Measurements from ENCODE around the gene CD28.
"Not testable (repeated sequence)": the region's sequence is repeated elsewhere in the genome, so short reads cannot be mapped to it uniquely, and the experiment has no call there.

CD28 gene

DNA sequence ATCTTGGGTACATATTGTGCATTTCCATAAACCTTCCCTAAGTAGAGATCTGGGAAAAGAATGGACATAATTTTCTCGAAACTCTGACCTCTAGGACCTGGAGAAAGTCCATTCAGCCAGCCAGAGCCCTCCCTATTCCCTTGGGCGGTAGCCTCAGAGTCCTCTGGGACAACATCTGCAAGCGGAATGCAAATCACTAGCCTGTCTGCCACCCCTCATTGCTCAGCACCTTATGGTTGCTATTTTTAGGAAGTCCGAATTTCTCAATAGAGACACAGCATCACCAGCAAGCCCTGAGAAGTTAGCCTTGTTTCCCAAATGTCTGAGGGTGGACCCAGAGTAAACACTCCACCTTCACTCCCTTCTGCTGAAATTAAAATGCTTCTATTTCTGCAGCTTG lies 17.6 kb upstream of the CD28 start:
- no peak for FAIRE-seq

DNA sequence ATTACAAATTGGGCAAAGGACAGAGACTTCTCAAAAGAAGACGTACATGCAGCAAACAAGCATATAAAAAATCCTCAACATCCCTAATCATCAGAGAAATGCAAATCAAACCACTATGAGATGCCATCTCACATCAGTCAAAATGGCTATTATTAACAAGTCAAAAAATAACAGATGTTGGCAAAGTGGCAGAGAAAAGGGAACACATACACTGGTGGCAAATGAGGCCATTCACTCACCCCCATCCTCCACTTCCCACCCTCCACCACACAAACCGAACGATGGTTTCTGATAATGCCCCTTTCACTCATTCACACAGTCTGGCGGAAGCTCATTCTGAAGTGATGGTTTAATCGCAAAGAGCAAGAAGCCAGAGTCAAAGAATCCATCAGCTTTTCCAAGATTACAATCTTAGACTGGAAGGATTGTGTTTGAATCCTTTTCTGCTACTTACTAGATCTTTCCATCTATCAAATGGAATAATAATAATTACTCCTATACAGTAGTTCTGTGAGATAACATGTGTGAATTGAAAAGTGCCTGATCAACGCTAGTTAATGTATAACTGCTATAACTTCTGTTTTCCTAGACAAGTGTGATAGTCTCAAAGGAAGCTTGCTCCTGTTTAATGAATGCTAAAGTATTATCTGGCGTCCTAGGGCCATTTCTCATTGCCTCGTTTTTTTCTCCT lies 16.9 kb upstream of the CD28 start:
- no peak for FAIRE-seq

DNA sequence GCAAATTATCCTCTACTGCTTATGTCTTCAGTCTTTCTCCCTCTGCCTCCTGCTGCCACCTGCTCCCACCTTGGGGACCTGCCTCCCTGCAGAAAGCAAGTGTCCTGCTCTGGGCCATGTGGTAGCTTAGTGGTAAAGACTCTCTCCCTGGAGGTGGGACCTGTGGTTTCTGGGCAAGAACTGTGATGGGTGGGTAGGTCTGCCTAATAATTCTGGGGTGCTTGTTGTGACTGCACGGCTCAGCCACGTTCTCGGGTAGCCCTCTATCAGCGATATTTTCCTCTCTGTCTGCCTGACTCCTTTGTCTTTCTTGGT lies 16.4 kb upstream of the CD28 start:
- no peak for FAIRE-seq

DNA sequence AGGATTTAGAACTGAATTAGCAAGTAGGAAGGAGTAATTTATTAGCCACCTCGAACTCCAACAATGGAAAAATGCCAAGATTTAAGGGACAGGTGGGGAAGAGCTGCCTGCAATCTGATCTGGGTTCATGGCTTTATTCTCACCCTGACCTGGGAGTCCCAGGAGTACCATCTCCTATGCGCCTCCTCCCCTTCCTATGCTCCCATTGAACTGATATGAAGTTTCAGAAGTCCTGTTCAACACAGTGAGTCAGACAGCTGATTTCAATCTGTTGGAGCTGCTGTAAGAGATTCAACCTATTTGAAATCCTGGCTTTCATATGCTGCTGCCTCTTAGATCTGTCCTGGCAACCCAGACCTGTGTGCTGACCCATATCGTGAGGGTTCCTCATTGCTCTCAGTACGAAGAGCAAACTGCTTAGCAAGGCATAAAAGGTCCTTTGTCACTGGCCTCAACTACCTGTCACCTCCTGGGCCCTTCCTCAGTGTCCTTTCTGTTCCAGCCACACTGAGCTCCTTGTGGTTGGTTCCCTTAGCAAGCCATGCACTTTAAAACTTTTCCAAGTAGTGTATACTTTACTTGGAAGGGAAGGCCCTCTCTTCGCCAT lies 15.9 kb upstream of the CD28 start:
- no peak for FAIRE-seq

DNA sequence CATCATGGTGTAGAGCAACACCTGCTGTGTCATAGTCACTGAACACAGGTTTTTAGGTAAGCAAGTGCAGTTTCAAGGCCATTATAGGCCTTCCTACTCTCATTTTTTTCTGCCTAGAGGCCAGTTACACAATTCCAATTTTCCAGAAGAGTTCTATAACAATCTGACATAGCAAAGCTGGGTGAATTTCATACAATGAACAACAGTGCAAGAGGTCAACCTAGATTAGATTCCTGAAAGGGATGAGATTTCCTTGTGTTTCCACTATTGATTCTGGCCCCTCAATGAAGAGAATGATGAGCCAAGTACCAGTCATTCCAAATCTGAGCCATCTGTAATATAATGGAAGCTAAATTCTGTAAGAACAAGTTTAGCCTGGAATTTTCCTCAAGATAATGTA lies 15.3 kb upstream of the CD28 start:
- FAIRE-seq, result no peak

DNA sequence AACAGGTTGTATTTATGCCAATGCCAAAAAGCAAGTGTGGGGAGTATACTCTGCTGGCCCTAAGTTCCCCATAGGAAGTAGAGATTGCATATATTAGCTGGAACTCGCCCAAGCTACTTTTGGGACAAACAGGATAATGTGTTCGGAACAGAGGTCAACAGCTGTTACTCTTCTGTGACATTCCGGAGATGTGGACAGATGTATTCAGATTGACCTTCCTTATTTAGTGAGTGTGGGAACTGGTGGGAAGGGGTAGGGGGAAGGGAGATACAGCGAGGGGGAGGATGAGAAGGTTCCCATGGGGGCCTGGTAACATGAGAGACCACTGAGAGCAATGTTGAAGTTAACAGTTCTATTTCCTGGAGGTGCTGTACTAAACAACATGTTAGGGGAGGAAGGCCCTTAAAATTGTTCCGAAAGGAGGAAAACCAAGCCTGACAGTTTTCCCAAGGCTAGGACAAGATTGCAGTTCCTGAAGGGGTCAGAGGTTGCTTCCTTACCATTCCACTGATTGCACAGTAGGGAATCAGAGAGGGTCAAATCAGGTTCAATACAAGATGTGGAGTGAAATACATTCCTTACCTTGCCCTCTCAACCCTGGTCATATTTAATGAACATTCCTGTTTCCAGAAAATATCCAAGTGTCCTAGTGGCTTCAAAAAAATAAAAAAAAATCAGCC lies 14.3 kb upstream of the CD28 start:
- no peak for FAIRE-seq

DNA sequence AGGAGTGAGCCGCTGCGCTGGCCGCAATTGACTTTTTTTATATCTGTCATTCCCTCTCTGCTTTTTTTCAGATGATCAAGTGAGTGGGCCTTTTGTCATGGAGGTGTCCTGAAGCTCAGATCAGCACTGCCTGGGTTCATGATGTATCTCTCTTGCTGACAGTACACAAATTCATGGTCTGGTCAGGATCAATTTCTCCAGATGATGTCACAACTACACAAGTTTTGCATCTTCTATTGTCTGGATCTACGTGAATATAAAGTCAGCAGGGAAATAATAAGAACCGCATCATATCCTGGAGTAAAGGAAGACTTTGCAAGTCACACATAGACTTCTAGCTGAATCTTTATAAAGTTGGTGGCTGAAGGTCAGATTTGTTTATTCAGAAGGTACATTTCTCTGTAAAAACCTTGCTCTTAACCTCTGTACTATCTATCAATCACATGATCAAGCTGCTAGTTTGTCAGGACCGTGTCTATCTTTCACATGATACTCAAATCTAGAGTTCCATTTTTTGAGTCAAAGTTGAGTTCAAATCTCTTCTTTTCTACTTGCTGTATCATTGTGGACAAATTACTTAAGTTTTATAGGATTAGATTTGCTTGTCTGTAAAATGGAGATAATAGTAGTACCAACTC lies 13.1 kb upstream of the CD28 start:
- FAIRE-seq, result no peak

DNA sequence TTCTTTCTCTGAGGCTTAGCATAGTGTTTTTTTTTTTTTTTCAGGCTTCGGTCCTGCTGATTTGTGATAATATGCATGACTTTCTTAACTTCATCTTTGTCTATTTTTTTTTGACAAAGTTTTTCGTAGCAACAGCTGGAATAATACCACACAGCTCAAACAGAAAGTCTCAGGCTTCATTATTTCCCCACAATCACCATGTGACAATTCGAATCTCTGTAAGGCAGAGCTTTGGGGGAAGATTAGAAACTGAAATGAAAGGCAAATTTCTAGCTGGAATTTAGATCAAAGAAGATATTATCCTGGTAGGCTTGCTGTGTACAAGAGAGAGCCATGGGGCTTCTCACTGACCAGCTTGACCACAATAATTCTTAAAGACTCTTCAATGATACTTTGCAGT lies 12.2 kb upstream of the CD28 start:
- no peak for FAIRE-seq

DNA sequence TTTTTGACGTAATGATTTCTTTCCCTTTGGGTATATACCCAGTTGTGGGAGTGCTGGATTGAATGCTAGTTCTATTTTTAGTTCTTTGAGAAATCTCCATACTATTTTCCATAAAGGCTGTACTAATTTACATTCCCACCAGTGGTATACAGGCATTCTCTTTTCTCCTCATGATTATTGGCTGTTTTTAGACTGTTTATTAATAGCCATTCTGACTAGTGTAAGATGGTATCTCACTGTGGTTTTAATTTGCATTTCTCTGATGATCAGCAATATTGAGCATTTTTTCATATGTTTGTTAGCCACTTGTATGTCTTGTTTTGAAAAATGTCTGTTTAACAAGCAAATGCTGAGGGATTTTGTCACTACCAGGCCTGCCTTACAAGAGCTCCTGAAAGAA lies 9.2 kb upstream of the CD28 start:
- FAIRE-seq, result no peak

DNA sequence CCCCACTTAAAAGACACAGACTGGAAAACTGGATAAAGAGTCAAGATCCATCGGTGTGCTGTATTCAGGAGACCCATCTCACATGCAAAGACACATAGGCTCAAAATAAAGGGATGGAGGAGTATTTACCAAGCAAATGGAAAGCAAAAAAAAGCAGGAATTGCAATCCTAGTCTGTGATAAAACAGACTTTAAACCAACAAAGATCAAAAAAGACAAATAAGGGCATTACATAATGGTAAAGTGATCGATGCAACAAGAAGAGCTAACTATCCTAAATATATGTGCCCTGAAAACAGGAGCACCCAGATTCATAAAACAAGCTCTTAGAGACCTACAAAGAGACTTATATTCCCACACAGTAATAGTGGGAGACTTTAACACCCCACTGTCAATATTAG lies 8.7 kb upstream of the CD28 start:
- not testable (repeated sequence) for FAIRE-seq

DNA sequence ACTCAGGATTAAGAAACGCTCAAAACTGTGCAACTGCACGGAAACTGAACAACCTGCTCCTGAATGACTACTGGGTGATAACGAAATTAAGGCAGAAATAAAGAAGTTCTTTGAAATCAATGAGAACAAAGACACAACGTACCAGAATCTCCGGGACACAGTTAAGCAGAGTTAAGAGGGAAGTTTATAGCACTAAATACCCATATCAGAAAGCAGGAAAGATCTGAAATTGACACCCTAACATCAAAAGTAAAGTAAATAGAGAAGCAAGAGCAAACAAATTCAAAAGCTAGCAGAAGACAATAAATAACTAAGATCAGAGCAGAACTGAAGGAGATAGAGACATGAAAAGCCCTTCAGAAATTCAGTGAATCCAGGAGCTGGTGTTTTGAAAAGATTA lies 8.0 kb upstream of the CD28 start:
- not testable (repeated sequence) for FAIRE-seq

DNA sequence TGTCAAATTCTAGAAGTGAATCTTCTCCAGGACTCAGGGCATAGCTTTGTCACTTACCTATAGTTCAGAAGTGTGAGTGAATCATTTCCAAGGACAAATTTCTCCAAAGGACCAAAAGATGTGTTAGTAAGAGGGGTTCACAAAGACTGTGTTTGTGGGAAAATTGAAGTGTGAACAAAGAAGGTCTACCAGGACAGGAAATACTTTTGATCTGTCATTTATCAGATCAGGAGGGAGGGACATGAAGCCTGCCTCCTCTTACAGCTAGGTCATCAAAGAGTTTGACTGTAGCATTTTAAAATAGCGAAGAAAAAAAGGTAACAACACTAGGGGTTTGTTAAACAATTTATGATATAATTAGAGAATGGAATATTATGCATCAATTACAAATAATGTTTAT lies 2.0 kb upstream of the CD28 start:
- FAIRE-seq, result no peak

DNA sequence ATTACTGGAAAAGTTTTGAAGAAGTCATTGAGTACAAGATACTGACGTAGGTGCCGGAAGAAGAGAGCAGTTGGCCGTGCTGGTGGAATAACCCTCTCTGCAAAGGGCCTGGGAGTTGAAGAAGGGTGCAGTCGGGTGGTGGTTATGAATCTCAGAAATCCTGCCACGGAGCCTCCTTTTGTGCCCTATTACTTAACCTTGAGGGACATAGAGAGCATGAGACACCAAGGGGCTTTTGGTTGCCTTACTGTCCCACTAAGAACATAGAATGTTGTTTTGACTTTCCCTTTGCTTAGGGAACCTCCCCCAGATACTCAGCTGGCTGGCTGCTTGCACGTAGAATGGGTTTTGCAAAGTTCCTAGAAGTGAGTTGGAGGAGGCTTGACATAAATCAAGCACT lies 1.3 kb upstream of the CD28 start:
- FAIRE-seq, result no peak

DNA sequence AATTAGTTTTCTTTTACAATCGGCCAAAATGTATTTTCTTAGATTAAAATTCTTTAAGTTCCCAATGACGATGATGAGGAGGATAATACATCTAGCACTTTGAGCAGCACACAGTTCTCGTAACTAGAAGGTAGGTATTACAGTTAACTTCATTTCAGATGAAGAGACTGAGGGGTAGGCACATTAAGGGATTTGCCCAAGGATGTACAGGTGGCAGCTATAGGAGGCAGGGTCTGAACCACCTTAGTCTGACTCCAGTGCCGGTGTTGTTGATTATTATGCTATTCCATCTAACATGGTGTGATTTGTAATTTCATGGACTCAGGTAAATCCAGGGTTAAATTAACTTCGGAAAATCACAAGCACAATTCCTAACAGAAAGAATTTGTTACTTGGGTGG lies 1.1 kb downstream of the CD28 start:
- FAIRE-seq, result no peak

DNA sequence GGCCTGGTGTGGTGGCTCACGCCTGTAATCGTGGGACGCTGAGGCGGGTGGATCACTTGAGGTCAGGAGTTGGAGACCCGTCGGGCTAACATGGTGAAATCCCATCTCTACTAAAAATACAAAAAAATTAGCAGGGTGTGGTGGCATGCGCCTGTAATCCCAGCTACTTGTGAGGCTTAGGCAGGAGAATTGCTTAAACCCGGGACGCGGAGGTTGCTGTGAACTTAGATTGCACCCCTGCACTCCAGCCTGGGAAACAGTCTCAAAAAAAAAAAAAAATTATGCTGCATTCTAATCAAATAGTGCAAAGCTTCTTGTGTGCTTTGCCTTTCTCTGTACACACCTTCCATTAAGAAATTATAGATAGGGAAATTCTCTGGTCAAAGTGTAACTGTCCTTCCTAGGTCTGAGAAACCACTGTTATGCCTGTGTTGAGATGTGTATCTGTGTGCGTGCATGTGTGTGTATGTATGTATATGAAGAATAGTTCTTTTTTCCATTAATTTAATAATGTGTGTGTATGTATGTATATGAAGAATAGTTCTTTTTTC lies 2.5 kb downstream of the CD28 start:
- FAIRE-seq, result no peak

DNA sequence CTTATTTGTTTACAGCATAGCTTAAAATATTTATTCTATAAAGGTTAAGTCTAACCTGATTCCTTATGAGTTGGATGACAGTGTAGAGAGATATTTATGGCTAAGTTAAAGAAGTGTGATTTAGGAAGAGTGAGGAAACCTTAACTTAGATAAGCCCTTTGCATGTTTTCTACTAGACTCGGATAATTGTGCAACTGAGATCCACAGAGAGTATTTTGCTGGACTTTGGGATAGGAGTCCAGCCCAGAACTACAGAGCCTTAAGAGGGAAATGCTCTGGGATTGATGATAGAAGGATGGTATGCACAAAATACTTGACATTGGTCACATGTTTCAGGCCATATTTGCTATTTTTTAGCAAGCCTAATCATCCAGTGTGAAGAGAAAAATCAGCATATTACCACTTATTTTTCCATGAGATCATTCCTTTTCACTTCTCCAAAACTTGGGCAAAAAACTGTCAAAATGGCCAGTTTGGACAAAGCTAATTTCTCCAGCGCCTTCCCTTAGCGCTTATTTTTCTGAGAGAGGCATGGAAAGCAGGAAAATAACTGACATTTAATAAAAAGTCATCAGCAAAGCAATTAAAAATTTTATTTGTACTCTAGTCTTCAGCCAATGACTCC lies 3.1 kb downstream of the CD28 start:
- no peak for FAIRE-seq

DNA sequence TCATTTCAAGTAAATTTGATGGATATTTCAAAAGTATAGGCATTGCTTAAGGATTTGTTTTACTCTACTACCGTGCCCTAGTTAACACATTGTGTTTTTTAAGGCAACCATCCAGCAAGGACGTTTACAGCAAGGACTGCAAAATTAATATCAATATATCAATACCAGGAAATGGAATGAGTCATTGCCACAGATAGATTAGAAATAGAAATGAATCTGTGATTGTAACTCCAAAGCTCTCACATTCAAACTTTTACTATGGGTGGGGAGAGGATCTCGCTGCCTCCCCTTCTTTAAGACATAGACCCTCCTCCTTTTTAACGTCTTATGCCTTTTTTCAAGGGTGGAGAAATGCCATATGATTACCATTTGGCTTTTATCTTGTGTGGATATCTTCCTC lies 3.8 kb downstream of the CD28 start:
- no peak for FAIRE-seq

DNA sequence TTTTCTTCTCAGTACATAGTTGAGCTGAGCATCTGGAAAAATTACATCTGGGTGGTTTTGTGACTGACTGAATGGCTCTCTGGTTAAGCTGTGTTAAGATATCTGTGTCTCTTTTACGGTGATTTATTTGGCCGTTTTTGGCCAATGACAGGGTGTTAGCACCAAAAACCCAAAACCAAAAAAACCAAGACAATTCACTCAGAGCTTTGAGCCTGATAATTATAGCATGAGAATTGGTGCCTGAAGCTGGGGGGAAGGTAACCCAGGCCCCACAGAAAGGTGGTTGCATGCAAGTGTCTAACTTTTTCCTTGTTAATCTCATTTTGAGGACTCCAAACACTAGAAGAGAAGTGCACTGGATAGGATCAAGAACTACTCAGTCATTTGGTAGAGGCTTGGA lies 4.5 kb downstream of the CD28 start:
- FAIRE-seq, result no peak

DNA sequence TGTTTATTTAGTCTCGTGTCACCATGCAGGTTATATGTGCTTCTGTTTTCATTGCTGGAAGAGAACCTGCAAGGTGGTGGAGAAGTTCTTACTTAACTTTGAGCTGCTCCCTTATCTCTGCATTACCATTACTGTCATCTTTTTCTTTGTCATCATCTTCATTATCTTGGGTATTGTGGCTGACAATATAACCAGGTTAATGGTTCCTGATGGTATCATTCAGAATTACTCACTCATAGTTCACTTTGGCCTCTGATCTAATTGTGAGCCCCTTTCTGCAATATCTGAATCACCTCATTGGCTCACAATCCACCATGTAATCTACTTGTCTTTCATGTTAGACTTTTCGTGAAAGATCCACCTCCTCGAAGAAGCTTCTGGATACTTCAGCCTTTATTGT lies 5.0 kb downstream of the CD28 start:
- FAIRE-seq, result no peak

DNA sequence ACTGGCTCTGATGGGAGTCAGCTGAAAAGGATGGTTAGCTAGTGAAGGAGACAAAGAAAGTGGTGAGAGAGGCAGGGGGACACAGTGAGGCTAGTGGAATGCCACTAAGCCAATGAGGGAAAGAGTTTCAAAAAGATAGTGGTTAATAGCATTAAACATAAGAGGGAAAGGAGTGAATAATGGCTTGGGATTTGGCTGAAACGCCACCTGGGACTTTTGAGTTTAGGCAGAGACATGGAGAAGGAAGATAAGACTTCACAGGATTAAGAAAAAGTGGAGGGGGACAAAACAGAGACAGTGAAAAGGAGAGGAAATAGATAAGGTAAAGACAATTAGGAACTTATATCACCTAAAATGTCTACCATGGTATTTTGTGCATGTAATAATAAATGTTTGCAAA lies 6.9 kb downstream of the CD28 start:
- FAIRE-seq, result no peak

DNA sequence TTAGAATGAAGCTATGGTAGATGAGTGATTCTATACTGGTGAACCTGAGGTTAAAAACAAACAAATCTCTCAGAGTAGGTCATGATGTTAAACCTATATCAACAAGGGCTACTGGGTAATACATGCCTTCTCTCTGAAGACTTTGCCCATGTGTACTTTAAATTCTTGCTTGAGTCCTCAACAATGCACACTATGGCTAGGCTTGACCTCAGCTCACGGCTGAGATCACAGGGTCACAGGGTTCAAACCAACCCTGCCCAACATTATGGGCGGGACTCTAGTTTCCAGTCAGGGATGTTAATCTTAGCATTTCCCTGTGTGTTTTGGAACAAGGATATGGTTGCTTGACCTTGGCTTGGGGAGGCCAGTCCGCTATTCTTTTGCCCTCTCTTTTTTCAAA lies 7.7 kb downstream of the CD28 start:
- no peak for FAIRE-seq

DNA sequence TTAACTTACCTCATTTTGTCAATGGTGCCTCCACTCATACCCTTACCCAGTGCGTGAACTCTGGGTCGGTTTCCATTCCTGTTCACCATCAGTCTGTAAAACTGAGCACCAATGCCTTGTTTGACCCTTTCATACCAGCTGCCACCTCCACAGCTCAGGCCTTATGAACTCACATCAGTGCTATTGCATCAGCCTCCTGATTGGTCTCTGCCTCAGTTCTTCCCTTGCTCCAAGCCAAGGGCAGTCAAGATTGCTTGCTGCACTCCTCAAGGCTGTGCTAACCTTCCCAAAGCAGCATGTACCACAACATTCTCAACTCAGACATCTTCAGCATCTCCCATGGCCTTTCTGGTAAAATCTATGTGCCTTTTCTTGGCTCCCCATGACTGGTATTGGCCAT lies 9.3 kb downstream of the CD28 start:
- FAIRE-seq, result no peak

DNA sequence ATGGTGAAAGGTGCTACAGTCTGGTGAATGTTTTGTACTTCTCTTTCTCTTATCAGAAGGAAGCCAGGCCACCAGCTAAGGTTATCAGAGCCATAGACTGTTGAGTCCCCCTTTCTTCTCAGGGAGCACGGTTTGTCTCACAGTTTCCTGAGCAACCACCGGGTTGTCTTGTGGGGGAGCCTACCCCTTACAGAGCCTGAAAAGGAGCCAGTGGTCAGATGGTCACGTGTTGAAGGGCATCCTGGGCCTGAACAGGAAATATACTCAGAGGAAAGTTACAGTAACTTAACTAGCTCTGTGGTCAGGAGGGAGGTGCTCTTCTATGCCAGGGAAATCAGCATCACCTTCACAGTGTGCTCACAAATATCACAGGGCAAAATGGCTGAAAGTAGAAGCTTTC lies 11.6 kb downstream of the CD28 start:
- FAIRE-seq, result no peak

All from endometrium (tissue), 2 donors.